Liver (tissue), 9 donors: ENCODE measurements around the gene NR2C2AP. TPM values are rescaled to one million over a fixed set of nuclear protein-coding genes. Genes with fewer than 3 reads are reported as not detected.
A peak's percentile ranks its signal among the peaks of the same experiment; 100 is the strongest.

ENCODE experiments used
- DNase-seq: peaks from one replicate; pipeline ENCODE4 v3.0.0-alpha.2; 2017; ENCODE audit warnings: low spot score
- H3K27ac ChIP-seq, 2 donors: one replicate each; pipeline ENCODE4 v1.7.0; 2013; ENCODE audit warnings: inconsistent platforms in 2 of 2, low read length in 2 of 2, control low read depth in 1 of 2, low read depth in 1 of 2, mild to moderate bottlenecking in 1 of 2
- H3K27me3 ChIP-seq, 4 donors: one replicate each; pipeline versions ENCODE4 v1.6.1 to v1.7.0; 2013; ENCODE audit warnings: low read length in 3 of 4, inconsistent platforms in 1 of 4, mild to moderate bottlenecking in 1 of 4, moderate library complexity in 1 of 4; ENCODE audit not compliant: control insufficient read depth in 4 of 4, insufficient read depth in 4 of 4
- H3K36me3 ChIP-seq, 4 donors: one replicate each; pipeline versions ENCODE4 v1.6.1 to v1.7.0; 2013; ENCODE audit warnings: low read length in 3 of 4, mild to moderate bottlenecking in 3 of 4, low read depth in 1 of 4, moderate library complexity in 1 of 4; ENCODE audit not compliant: control insufficient read depth in 4 of 4, insufficient read depth in 3 of 4
- H3K4me1 ChIP-seq, 4 donors: one replicate each; pipeline versions ENCODE4 v1.6.1 to v1.7.0; 2013; ENCODE audit warnings: low read length in 3 of 4, mild to moderate bottlenecking in 3 of 4, moderate library complexity in 1 of 4; ENCODE audit not compliant: control insufficient read depth in 4 of 4, insufficient read depth in 4 of 4
- H3K4me3 ChIP-seq, 3 donors: one replicate each; pipeline versions ENCODE4 v1.6.1 to v1.7.0; 2013; ENCODE audit warnings: low read length in 3 of 3, control low read depth in 1 of 3, low read depth in 1 of 3, mild to moderate bottlenecking in 1 of 3
- H3K9ac ChIP-seq, 2 donors: one replicate each; pipeline ENCODE4 v1.7.0; 2013; ENCODE audit warnings: low read length in 2 of 2, mild to moderate bottlenecking in 2 of 2, moderate library complexity in 2 of 2, control low read depth in 1 of 2, low read depth in 1 of 2
- H3K9me3 ChIP-seq, 4 donors: one replicate each; pipeline versions ENCODE4 v1.6.1 to v1.7.0; 2013; ENCODE audit warnings: low read length in 3 of 4; ENCODE audit not compliant: control insufficient read depth in 4 of 4
- ATF3 ChIP-seq: IDR thresholded peaks from 2 replicates; pipeline ENCODE4 v1.6.1; 2016; ENCODE audit warnings: antibody characterized with exemption
- EGR1 ChIP-seq, 2 donors: IDR thresholded peaks; 2 replicates each; pipeline ENCODE4 v1.6.1; 2016 to 2018; ENCODE audit warnings: antibody characterized with exemption in 2 of 2, low read depth in 2 of 2
- FOXA2 ChIP-seq: IDR thresholded peaks from 2 replicates; pipeline ENCODE4 v1.6.1; 2016; ENCODE audit warnings: antibody characterized with exemption
- GABPA ChIP-seq, 2 donors: IDR thresholded peaks in 1 of 2; conservative IDR thresholded peaks in 1 of 2; 2 replicates each; pipeline ENCODE4 v1.6.1; 2016; ENCODE audit warnings: antibody characterized with exemption in 2 of 2, mild to moderate bottlenecking in 1 of 2, moderate library complexity in 1 of 2
- HNF4A ChIP-seq, 2 donors: conservative IDR thresholded peaks; 2 replicates each; pipeline ENCODE4 v1.6.1; 2016; ENCODE audit warnings: antibody characterized with exemption in 2 of 2, mild to moderate bottlenecking in 2 of 2
- HNF4G ChIP-seq: IDR thresholded peaks from 2 replicates; pipeline ENCODE4 v1.6.1; 2016; ENCODE audit warnings: antibody characterized with exemption
- JUND ChIP-seq, 2 donors: IDR thresholded peaks; 2 replicates each; pipeline ENCODE4 v1.6.1; 2016; ENCODE audit warnings: antibody characterized with exemption in 2 of 2
- NR2F2 ChIP-seq: IDR thresholded peaks from 2 replicates; pipeline ENCODE4 v1.6.1; 2016; ENCODE audit warnings: antibody characterized with exemption
- RAD21 ChIP-seq, 2 donors: IDR thresholded peaks; 2 replicates each; pipeline ENCODE4 v1.6.1; 2016; ENCODE audit warnings: antibody characterized with exemption in 2 of 2, mild to moderate bottlenecking in 2 of 2
- RXRA ChIP-seq, 2 donors: IDR thresholded peaks; 2 replicates each; pipeline ENCODE4 v1.6.1; 2017 to 2018; ENCODE audit warnings: antibody characterized with exemption in 2 of 2, mild to moderate bottlenecking in 1 of 2
- SP1 ChIP-seq: IDR thresholded peaks from 2 replicates; pipeline ENCODE4 v1.6.1; 2018; ENCODE audit warnings: antibody characterized with exemption, mild to moderate bottlenecking
- YY1 ChIP-seq: IDR thresholded peaks from 2 replicates; pipeline ENCODE4 v1.6.1; 2016; ENCODE audit warnings: antibody characterized with exemption, mild to moderate bottlenecking
- ZBTB33 ChIP-seq: IDR thresholded peaks from 2 replicates; pipeline ENCODE4 v1.6.1; 2016; ENCODE audit warnings: antibody characterized with exemption
- WGBS: extraction: QIAGEN DNeasy Blood & Tissue Kit; methylation state at CpG from one replicate; pipeline ENCODE4 v1.1.7; 2013; 5-methylcytosine and 5-hydroxymethylcytosine counted together
- polyA plus RNA-seq, 2 donors: library from polyadenylated mRNA; stranded (reverse) in 1 of 2; unstranded in 1 of 2; fragments of 200-250 nt in 1 of 2; fragments of >200 nt in 1 of 2; fragmentation: Nextera tagmentation in 1 of 2; extraction: Ambion mirVana in 1 of 2; gene quantifications; one replicate each; pipeline versions ENCODE4 v1.2.1 to v1.2.3, GENCODE V29; 2013 to 2015
- total RNA-seq, 2 donors: library from RNA; depleted of rRNA; stranded (reverse); fragments of >200 nt; gene quantifications; one replicate each; pipeline ENCODE4 v1.2.3, GENCODE V29; 2014
- TF ChIP-seq, protein P1 (sequence below): IDR thresholded peaks from 2 replicates; pipeline ENCODE4 v1.6.1; 2016; ENCODE audit warnings: antibody characterized with exemption
- donor health status: healthy.
- donor health status: healthy.
- donor health status: healthy.
- donor health status: healthy.
- donor health status: healthy.

The NR2C2AP gene
- total and polyA plus RNA-seq, 4 donors, result 3.4 to 5.7 (median 4.1) TPM

- TF ChIP-seq, protein P1, sequence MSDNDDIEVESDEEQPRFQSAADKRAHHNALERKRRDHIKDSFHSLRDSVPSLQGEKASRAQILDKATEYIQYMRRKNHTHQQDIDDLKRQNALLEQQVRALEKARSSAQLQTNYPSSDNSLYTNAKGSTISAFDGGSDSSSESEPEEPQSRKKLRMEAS, result peak; percentile 93
- TF ChIP-seq RXRA (IDR thresholded peaks at IDR 0.05) (peak in 1 of 2 donors; percentile 72), NR2F2 (peak; percentile 51), YY1 (peak; percentile 79), ZBTB33 (peak; percentile 56)
These were observed 10.9 kb downstream of the NR2C2AP start, which contains the start of the genes BORCS8 and RFXANK (continued) for GRCh38 chr19:19192078-19192882.

DNA sequence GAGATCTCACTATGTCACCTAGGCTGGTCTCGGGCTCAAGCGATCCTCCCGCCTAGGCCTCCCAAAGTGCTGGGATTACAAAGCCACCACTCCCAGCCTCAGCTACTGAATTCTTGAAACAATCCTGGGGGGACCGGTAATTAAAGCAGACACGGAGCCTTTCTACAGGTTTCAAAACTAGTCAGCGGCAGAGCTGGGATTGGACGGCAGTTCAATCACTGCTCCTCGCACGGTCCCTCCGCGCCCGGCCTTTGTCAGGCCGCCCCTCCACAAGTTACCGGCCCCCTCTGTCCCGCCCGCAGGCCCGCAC, 11.5 kb downstream of the NR2C2AP start:
- Histone ChIP-seq H3K4me1 (peaks cover 6 to 38% (median 25%) of the 10 kb centered on the region in 4 donors), H3K4me3 (peak overlapping the region; percentile 70 to 100 (median 93)), H3K36me3 (peaks cover 0 to 2% (median 0%) of the 10 kb centered on the region in 4 donors), H3K9ac (peak overlapping the region; percentile 95 to 99), H3K27me3 (no peaks in the 10 kb centered on the region), H3K9me3 (no peaks in the 10 kb centered on the region), H3K27ac (peak overlapping the region; percentile 99 to 100)
- TF ChIP-seq ATF3, result no peak
- TF ChIP-seq GABPA (IDR thresholded peaks at IDR 0.05 in 1 of 2, conservative IDR thresholded peaks at IDR 0.05 in 1 of 2), result no peak
- TF ChIP-seq, protein P1, result no peak
- no peak for TF ChIP-seq RAD21 (IDR thresholded peaks at IDR 0.05)
- no peak for TF ChIP-seq JUND (IDR thresholded peaks at IDR 0.05)
- TF ChIP-seq SP1, result no peak
- TF ChIP-seq EGR1 (IDR thresholded peaks at IDR 0.05; ENCODE audit: low read depth in 2 of 2), result no peak
- no peak for DNase-seq
- WGBS, result under 1% methylated on average over 17 of the region's 17 CpGs

DNA sequence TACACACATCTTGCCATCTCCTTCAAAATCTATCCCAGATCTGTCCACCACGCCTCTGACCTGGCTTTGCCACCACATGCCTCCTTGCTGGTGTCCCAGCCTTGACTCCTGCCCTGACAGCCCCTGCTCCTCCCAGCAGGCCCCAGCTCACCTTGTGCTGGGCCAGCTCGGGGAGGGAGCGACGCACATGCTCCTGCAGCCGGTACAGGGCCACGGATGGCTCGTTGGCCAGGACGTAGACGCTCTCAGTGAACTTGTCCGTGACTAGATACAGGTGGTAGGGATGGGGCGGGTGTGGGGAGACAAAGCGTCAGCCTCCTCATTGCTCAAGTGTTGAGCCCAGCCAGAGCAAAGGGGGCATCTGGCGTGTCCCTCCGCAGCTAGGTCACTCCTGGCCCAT, 16.5 kb downstream of the NR2C2AP start:
- Histone ChIP-seq H3K27me3 (no peaks in the 10 kb centered on the region), H3K27ac (peak overlapping the region; percentile 41 to 76), H3K9me3 (no peaks in the 10 kb centered on the region), H3K36me3 (peaks cover 0 to 8% (median 0%) of the 10 kb centered on the region in 4 donors), H3K4me1 (peaks cover 5 to 25% (median 18%) of the 10 kb centered on the region in 4 donors), H3K4me3 (no peak overlapping the region), H3K9ac (no peak overlapping the region)
- no peak for TF ChIP-seq SP1
- no peak for TF ChIP-seq EGR1 (IDR thresholded peaks at IDR 0.05; ENCODE audit: low read depth in 2 of 2)
- TF ChIP-seq YY1, result no peak
- TF ChIP-seq HNF4G, result no peak
- TF ChIP-seq RAD21 (IDR thresholded peaks at IDR 0.05), result no peak
- TF ChIP-seq NR2F2, result no peak
- no peak for TF ChIP-seq ATF3
- TF ChIP-seq FOXA2, result no peak
- TF ChIP-seq ZBTB33, result no peak
- TF ChIP-seq HNF4A (conservative IDR thresholded peaks at IDR 0.05), result no peak
- TF ChIP-seq JUND (IDR thresholded peaks at IDR 0.05), result no peak
- 97% methylated on average over 14 of the region's 14 CpGs for WGBS
- no peak for DNase-seq
